ENCODE results near the gene MRPL58. TPM values are rescaled to one million over a fixed set of nuclear protein-coding genes. Genes with fewer than 3 reads are reported as not detected.

The MRPL58 gene
- total RNA-seq, 2 experiments from 2014 or later = 75.3 to 84.2 TPM

DNA sequence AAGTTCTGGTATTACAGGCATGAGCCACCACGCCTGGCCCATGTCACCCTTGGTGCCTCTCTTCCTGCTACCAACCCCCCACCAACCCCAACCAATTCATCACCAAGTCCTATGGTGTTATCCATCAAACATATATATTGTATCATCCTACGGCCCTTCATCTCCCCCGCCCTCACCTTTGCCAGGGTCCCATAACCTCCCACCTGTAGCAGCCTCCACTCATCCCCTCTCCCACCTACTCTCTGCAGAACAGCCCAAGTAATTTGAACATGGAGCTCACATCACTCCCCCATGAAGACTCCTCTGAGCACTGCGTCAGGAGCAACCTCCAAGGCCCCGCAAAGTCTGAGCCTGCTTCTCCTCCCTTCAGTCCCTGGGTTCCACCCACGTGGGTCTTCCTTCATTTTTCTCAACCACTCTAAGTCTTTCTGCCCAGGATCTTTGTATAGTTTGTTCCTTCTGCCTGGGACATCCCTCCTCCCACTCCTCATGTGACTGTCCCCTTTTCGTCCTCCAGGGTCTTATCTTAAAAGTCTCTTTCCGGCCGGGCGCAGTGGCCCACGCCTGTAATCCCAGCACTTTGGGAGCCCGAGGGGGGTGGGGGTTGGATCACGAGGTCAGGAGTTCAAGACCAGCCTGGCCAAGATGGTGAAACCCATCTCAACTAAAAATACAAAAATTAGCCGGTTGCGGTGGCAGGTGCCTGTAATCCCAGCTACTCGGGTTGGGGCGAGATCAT is 32.9 kb upstream of the MRPL58 start:
- no peaks in the 10 kb centered on the region for H3K79me2 ChIP-seq (ENCODE audit: insufficient read depth, low read depth, low read length)
- intact Hi-C loops (cut with micrococcal nuclease; ENCODE audit: unreplicated experiment) = no loop called here
- TF ChIP-seq CTCF (conservative IDR thresholded peaks at IDR 0.05; ENCODE audit: low read length) = no peak
- no peak overlapping the region for H3K4me2 ChIP-seq (ENCODE audit: low read length)
- no peak overlapping the region for H2AFZ ChIP-seq (ENCODE audit: low read length)
- CTCF ChIA-PET (ENCODE audit: unreplicated experiment) = interaction anchor here (0.7 to 1.4 kb wide), 2 partner anchors 19 to 876 kb away, joined by 3 to 5 read pairs; no protein-coding TSS in a partner anchor
- POLR2A ChIA-PET = interaction anchor here (0.6 to 1.6 kb wide), 2 partner anchors 33 to 219 kb away, joined by 3 to 5 read pairs; partner anchors contain the start of gene MRPL58
- H3K27ac ChIP-seq (ENCODE audit: low read depth, low read length, poor library complexity, severe bottlenecking) = no peak overlapping the region
- H3K9me3 ChIP-seq (ENCODE audit: low read length) = no peaks in the 10 kb centered on the region
- peaks cover 10% of the 10 kb centered on the region for H3K4me1 ChIP-seq (ENCODE audit: insufficient read depth, low read length, poor library complexity, severe bottlenecking)
- H3K9me2 ChIP-seq (ENCODE audit: insufficient read depth, low read length) = no peaks in the 10 kb centered on the region
- H3K4me3 ChIP-seq (ENCODE audit: low read depth, low read length, poor library complexity, severe bottlenecking) = no peak overlapping the region
- no peak for DNase-seq (ENCODE audit: low spot score)
- BruUV-seq (replicated peaks) = no TSS peak
- no peaks in the 10 kb centered on the region for H3K36me3 ChIP-seq (ENCODE audit: insufficient read depth, low read length)
- H4K20me1 ChIP-seq (ENCODE audit: insufficient read depth, low read length) = no peaks in the 10 kb centered on the region

GRCh38 chr17:74981318-74981978 is 31.0 kb upstream of the MRPL58 start:
- intact Hi-C loops (cut with micrococcal nuclease; ENCODE audit: unreplicated experiment) = no loop called here
- Histone ChIP-seq H3K9me3 (ENCODE audit: low read length) (no peaks in the 10 kb centered on the region), H3K4me3 (ENCODE audit: low read depth, low read length, poor library complexity, severe bottlenecking) (peak overlapping the region; percentile 71), H3K36me3 (ENCODE audit: insufficient read depth, low read length) (no peaks in the 10 kb centered on the region), H4K20me1 (ENCODE audit: insufficient read depth, low read length) (no peaks in the 10 kb centered on the region), H3K4me2 (ENCODE audit: low read length) (peak overlapping the region; percentile 78), H3K4me1 (ENCODE audit: insufficient read depth, low read length, poor library complexity, severe bottlenecking) (peaks cover 18% of the 10 kb centered on the region), H3K9me2 (ENCODE audit: insufficient read depth, low read length) (no peaks in the 10 kb centered on the region), H2AFZ (ENCODE audit: low read length) (peak overlapping the region; percentile 79), H3K27ac (ENCODE audit: low read depth, low read length, poor library complexity, severe bottlenecking) (no peak overlapping the region), H3K79me2 (ENCODE audit: insufficient read depth, low read depth, low read length) (no peaks in the 10 kb centered on the region)
- BruUV-seq (replicated peaks) = no TSS peak
- ChIA-PET POLR2A (no interaction called here), CTCF (ENCODE audit: unreplicated experiment) (no interaction called here)
- TF ChIP-seq EZH2phosphoT487 (IDR thresholded peaks at IDR 0.05; ENCODE audit: borderline replicate concordance, low read depth, low read length) (no peak), CTCF (conservative IDR thresholded peaks at IDR 0.05; ENCODE audit: low read length) (no peak)
- no peak for DNase-seq (ENCODE audit: low spot score)

Data from OCI-LY7 (cell line).